Mesenchymal stem cell (in vitro differentiated cells and primary cell): ENCODE results near the gene NLRP8. TPM values are rescaled to one million over a fixed set of nuclear protein-coding genes. Genes with fewer than 3 reads are reported as not detected.

ENCODE experiments used
- DNase-seq: peaks from one replicate; pipeline ENCODE4 v3.0.0-alpha.2; 2013
- H2AFZ ChIP-seq: one replicate; pipeline ENCODE4 v1.6.1; 2013; ENCODE audit warnings: low read depth, mild to moderate bottlenecking, control low read depth, inconsistent platforms, low read length, moderate library complexity
- H2AK5ac ChIP-seq: 2 replicates; pipeline ENCODE4 v1.6.1; 2013; ENCODE audit warnings: low read length, moderate library complexity, mild to moderate bottlenecking, inconsistent platforms; ENCODE audit not compliant: severe bottlenecking
- H2BK120ac ChIP-seq: one replicate; pipeline ENCODE4 v1.6.1; 2013; ENCODE audit warnings: low read depth, mild to moderate bottlenecking, inconsistent platforms, low read length, moderate library complexity
- H2BK12ac ChIP-seq, 2 experiments: one replicate each; pipeline ENCODE4 v1.6.1; 2013; ENCODE audit warnings: inconsistent platforms in 2 of 2, low read length in 2 of 2, mild to moderate bottlenecking in 2 of 2, moderate library complexity in 2 of 2, control low read depth in 1 of 2
- H2BK15ac ChIP-seq: one replicate; pipeline ENCODE4 v1.6.1; 2013; ENCODE audit warnings: mild to moderate bottlenecking, low read depth, inconsistent platforms; ENCODE audit not compliant: poor library complexity, severe bottlenecking
- H2BK5ac ChIP-seq: 2 replicates; pipeline ENCODE4 v1.6.1; 2013; ENCODE audit warnings: low read depth, mild to moderate bottlenecking, low read length, control low read depth, inconsistent platforms; ENCODE audit not compliant: poor library complexity, severe bottlenecking
- H3K14ac ChIP-seq, 2 experiments: one replicate each; pipeline ENCODE4 v1.6.1; 2013; ENCODE audit warnings: inconsistent platforms in 2 of 2, low read length in 2 of 2, control low read depth in 1 of 2, mild to moderate bottlenecking in 1 of 2, moderate library complexity in 1 of 2
- H3K18ac ChIP-seq, 2 experiments: one replicate each; pipeline ENCODE4 v1.6.1; 2013; ENCODE audit warnings: inconsistent platforms in 2 of 2, low read length in 2 of 2, control low read depth in 1 of 2, low read depth in 1 of 2, mild to moderate bottlenecking in 1 of 2
- H3K23ac ChIP-seq, 2 experiments: one replicate each; pipeline ENCODE4 v1.6.1; 2013; ENCODE audit warnings: inconsistent platforms in 2 of 2, low read length in 2 of 2, mild to moderate bottlenecking in 2 of 2, moderate library complexity in 2 of 2, control low read depth in 1 of 2
- H3K27ac ChIP-seq: 2 replicates; pipeline ENCODE4 v1.5.1; 2013; ENCODE audit warnings: mild to moderate bottlenecking, moderate library complexity, low read length, control low read depth, inconsistent platforms; ENCODE audit not compliant: poor library complexity, severe bottlenecking
- H3K27me3 ChIP-seq, 2 experiments: 2 replicates each; pipeline versions ENCODE4 v1.6.1 to v1.7.0; 2013; ENCODE audit warnings: low read length in 2 of 2, mild to moderate bottlenecking in 2 of 2, moderate library complexity in 2 of 2, control low read depth in 1 of 2, inconsistent platforms in 1 of 2; ENCODE audit not compliant: control insufficient read depth in 1 of 2, insufficient read depth in 1 of 2
- H3K36me3 ChIP-seq, 2 experiments: 2 replicates each; pipeline versions ENCODE4 v1.6.1 to v1.7.0; 2013; ENCODE audit warnings: low read length in 2 of 2, control low read depth in 1 of 2, inconsistent platforms in 1 of 2, low read depth in 1 of 2, mild to moderate bottlenecking in 1 of 2; ENCODE audit not compliant: insufficient read depth in 2 of 2, control insufficient read depth in 1 of 2
- H3K4ac ChIP-seq, 2 experiments: one replicate each; pipeline ENCODE4 v1.6.1; 2013; ENCODE audit warnings: inconsistent platforms in 2 of 2, low read length in 2 of 2, mild to moderate bottlenecking in 2 of 2, moderate library complexity in 2 of 2, control low read depth in 1 of 2, low read depth in 1 of 2
- H3K4me1 ChIP-seq: 2 replicates; pipeline ENCODE4 v1.6.1; 2013; ENCODE audit warnings: low read depth, low read length, control low read depth; ENCODE audit not compliant: control insufficient read depth, insufficient read depth
- H3K4me2 ChIP-seq: 2 replicates; pipeline ENCODE4 v1.6.1; 2013; ENCODE audit warnings: low read length, mild to moderate bottlenecking, inconsistent platforms; ENCODE audit not compliant: poor library complexity, severe bottlenecking
- H3K4me3 ChIP-seq, 2 experiments: 2 replicates each; pipeline versions ENCODE4 v1.5.1 to v1.7.0; 2013; ENCODE audit warnings: low read length in 2 of 2, mild to moderate bottlenecking in 2 of 2, control low read depth in 1 of 2, low read depth in 1 of 2; ENCODE audit not compliant: insufficient read depth in 1 of 2
- H3K79me1 ChIP-seq: replicated peaks from 2 replicates; pipeline ENCODE4 v1.6.1; 2013; ENCODE audit warnings: mild to moderate bottlenecking, control low read depth, low read length, inconsistent platforms; ENCODE audit not compliant: poor library complexity, severe bottlenecking
- H3K9ac ChIP-seq: 2 replicates; pipeline ENCODE4 v1.7.0; 2013; ENCODE audit warnings: mild to moderate bottlenecking, low read length, moderate library complexity
- H3K9me3 ChIP-seq: 2 replicates; pipeline ENCODE4 v1.7.0; 2013; ENCODE audit warnings: mild to moderate bottlenecking, low read length; ENCODE audit not compliant: control insufficient read depth
- H4K8ac ChIP-seq: one replicate; pipeline ENCODE4 v1.6.1; 2013; ENCODE audit warnings: inconsistent platforms, mild to moderate bottlenecking, low read length, moderate library complexity
- H4K91ac ChIP-seq: one replicate; pipeline ENCODE4 v1.6.1; 2013; ENCODE audit warnings: mild to moderate bottlenecking, low read length, inconsistent platforms
- WGBS: methylation state at CpG from one replicate; pipeline ENCODE4 v1.1.7; 2013; ENCODE audit warnings: mixed read lengths; 5-methylcytosine and 5-hydroxymethylcytosine counted together
- polyA plus RNA-seq, 2 experiments: library from polyadenylated mRNA; stranded (reverse); fragments of 200-250 nt; gene quantifications; one replicate each; pipeline ENCODE4 v1.2.3, GENCODE V29; 2013

The NLRP8 gene
- not detected for polyA plus RNA-seq (2013, experiment 1 of 2)
- polyA plus RNA-seq (2013, experiment 2 of 2): not detected

DNA sequence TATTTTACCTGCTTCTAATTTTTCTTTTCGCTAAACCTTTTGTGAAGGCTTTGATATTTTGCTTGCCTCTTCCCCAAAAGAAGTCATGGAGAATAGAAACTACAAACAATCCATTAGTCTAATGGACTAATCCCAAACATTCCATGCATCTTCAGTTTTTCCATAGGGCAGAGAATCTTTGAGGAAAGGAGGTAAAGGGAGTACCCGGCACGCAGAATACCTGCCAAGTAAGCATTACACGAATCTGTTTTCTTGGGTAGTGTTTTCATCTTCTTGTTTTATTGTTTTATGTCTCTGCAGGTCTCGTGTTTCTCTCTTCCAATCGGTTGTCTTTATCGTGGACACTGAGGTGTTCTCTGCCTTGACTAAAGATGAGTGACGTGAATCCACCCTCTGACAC is at the start of gene NLRP8:
TSS of gene NLRP8 (plus strand) at position 301 of the 400 bp plus-strand sequence.
- H3K4me1 ChIP-seq: no peaks in the 10 kb centered on the region
- no peak for DNase-seq
- no peak within 1 kb of the TSS for H2BK15ac ChIP-seq
- H3K27me3 ChIP-seq: no peaks in the 10 kb centered on the region
- no peaks in the 10 kb centered on the region for H3K36me3 ChIP-seq
- H2AK5ac ChIP-seq: no peak within 1 kb of the TSS
- no peak within 1 kb of the TSS for H3K23ac ChIP-seq
- no peak within 1 kb of the TSS for H3K4me2 ChIP-seq
- no peak within 1 kb of the TSS for H3K14ac ChIP-seq
- no peak within 1 kb of the TSS for H2BK12ac ChIP-seq
- H3K27ac ChIP-seq: no peak within 1 kb of the TSS
- 67% methylated on average over 8 of the region's 8 CpGs for WGBS
- H3K79me1 ChIP-seq: no peaks in the 10 kb centered on the region
- H3K4me3 ChIP-seq: no peak within 1 kb of the TSS
- no peak within 1 kb of the TSS for H2BK5ac ChIP-seq
- H3K4ac ChIP-seq: no peak within 1 kb of the TSS
- no peak within 1 kb of the TSS for H2AFZ ChIP-seq
- no peak within 1 kb of the TSS for H3K18ac ChIP-seq
- no peak within 1 kb of the TSS for H3K9ac ChIP-seq
- no peak within 1 kb of the TSS for H2BK120ac ChIP-seq
- H3K9me3 ChIP-seq: peaks cover 26% of the 10 kb centered on the region
- H4K91ac ChIP-seq: no peak within 1 kb of the TSS
- no peak within 1 kb of the TSS for H4K8ac ChIP-seq

- no peaks in the 10 kb centered on the region for H3K4me1 ChIP-seq
- no peak overlapping the region for H4K8ac ChIP-seq
- no peak overlapping the region for H3K4me3 ChIP-seq
- DNase-seq: no peak
- no peak overlapping the region for H2BK5ac ChIP-seq
- no peak overlapping the region for H3K18ac ChIP-seq
- no peak overlapping the region for H2AFZ ChIP-seq
- no peak overlapping the region for H3K4me2 ChIP-seq
- H2BK12ac ChIP-seq: no peak overlapping the region
- H4K91ac ChIP-seq: no peak overlapping the region
- H3K36me3 ChIP-seq: no peaks in the 10 kb centered on the region
- no peak overlapping the region for H3K14ac ChIP-seq
- WGBS: 64% methylated on average over 11 of the region's 12 CpGs
- no peaks in the 10 kb centered on the region for H3K27me3 ChIP-seq
- H2BK15ac ChIP-seq: no peak overlapping the region
- H3K79me1 ChIP-seq: no peaks in the 10 kb centered on the region
- no peak overlapping the region for H2BK120ac ChIP-seq
- peaks cover 28% of the 10 kb centered on the region for H3K9me3 ChIP-seq
- H3K4ac ChIP-seq: no peak overlapping the region
- H3K9ac ChIP-seq: no peak overlapping the region
- H3K27ac ChIP-seq: no peak overlapping the region
- no peak overlapping the region for H3K23ac ChIP-seq
- H2AK5ac ChIP-seq: no peak overlapping the region
Observed at GRCh38 chr19:55898911-55899310, 48.7 kb upstream of the NLRP8 start.

DNA sequence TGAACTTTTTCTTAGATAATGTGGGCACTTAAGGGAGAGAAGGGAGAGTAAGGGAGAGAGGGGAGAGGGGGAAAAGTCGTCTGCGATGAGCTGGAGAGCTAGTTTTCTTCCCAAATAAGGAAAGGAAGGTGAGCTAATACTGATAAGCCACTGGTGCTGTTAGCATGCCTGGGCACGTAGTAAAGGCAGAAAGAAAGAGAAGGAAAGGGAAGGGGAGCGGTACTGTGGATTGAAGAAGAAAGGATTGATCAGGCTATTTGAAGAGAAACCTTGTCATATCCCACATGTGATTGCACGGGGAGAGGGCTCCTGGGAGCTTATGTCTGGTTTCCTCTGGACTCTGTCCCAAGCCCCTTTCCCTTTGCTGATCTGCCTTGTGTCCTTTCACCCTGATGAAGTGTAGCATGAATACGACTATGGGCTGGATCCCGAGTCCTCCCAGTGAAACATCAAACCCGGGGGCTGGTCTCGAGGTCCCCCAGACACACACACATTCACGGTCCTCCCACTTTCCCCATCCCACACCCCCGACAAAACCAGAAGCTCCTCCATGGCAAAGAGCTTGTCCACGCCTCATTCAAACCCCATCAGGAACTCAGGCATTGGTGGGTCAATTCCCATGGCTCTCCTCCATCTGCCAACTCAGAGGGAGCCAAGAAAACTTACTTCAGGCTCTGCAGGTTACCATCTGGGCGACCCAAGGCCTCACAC is 46.1 kb upstream of the NLRP8 start:
- Histone ChIP-seq H3K23ac (no peak overlapping the region), H4K8ac (no peak overlapping the region)

DNA sequence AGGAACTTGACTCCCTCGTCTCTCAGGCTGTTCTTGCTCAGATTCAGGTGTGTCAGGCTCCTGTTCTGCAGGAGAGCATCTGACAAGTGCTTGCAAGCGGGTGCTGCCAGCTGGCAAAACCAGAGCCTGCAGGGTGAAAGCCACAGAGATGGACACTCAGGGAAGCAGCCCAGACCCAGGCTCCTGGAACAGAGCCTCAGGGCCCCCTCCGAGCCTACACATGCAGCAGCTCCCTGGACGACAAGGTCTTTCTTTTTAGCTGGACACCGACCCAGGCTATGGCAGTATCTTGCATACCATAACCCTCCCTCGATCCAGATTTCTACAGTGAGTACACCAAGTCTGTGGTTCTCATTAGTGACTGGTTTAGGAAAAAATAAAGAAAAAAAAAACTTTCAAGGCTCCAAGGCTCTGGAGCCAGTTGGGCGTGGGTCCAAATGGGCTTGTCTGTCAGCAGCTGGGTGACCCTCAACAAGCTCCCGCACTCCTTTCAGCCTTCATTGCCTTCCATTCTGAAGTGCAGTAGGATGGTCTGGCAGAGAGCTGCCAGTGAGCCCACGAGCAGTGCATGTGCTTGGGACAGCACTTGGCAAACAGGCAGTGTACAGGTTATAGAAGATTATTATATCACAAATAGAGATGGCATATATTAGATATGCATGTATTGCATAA is 45.4 kb upstream of the NLRP8 start:
- Histone ChIP-seq H3K36me3 (no peaks in the 10 kb centered on the region), H3K27me3 (no peaks in the 10 kb centered on the region), H3K9ac (no peak overlapping the region), H4K91ac (no peak overlapping the region), H3K4me2 (no peak overlapping the region), H3K14ac (no peak overlapping the region), H2BK5ac (no peak overlapping the region), H3K79me1 (no peaks in the 10 kb centered on the region), H4K8ac (no peak overlapping the region), H3K18ac (no peak overlapping the region), H3K4me1 (no peaks in the 10 kb centered on the region), H3K4ac (no peak overlapping the region), H2BK120ac (no peak overlapping the region), H3K9me3 (peaks cover 39% of the 10 kb centered on the region), H2AFZ (no peak overlapping the region), H2BK15ac (no peak overlapping the region), H3K23ac (no peak overlapping the region), H3K27ac (no peak overlapping the region), H2BK12ac (no peak overlapping the region), H3K4me3 (no peak overlapping the region), H2AK5ac (no peak overlapping the region)
- WGBS: 65% methylated on average over 6 of the region's 9 CpGs
- DNase-seq: no peak

More for the DNA sequence above, 46.1 kb upstream of the NLRP8 start:
- Histone ChIP-seq H3K4me2 (no peak overlapping the region), H3K79me1 (no peaks in the 10 kb centered on the region), H3K9ac (no peak overlapping the region), H3K18ac (no peak overlapping the region), H3K4me1 (no peaks in the 10 kb centered on the region), H2BK15ac (no peak overlapping the region), H2BK120ac (no peak overlapping the region), H3K14ac (no peak overlapping the region), H2BK5ac (no peak overlapping the region), H3K27me3 (no peaks in the 10 kb centered on the region), H3K36me3 (no peaks in the 10 kb centered on the region), H2AK5ac (no peak overlapping the region), H4K91ac (no peak overlapping the region), H3K9me3 (peaks cover 43% of the 10 kb centered on the region), H2AFZ (no peak overlapping the region), H3K27ac (no peak overlapping the region), H3K4ac (no peak overlapping the region), H2BK12ac (no peak overlapping the region), H3K4me3 (no peak overlapping the region)
- 58% methylated on average over 13 of the region's 13 CpGs for WGBS
- DNase-seq: no peak
